NCI-H82 treated with DMSO at 0.1 percent for 48 hours (cell line): Measurements from ENCODE around the gene NUDT17.

Experiments
- DNase-seq: peaks from one replicate; lab custom pipeline; 2025; ENCODE audit not compliant: unreplicated experiment; lab: John Stamatoyannopoulos, UW

Gene NUDT17

GRCh38 chr1:145846201-145846612 is 777 bp downstream of the NUDT17 start:
- no peak for DNase-seq

GRCh38 chr1:145847827-145848226 is 2.4 kb downstream of the NUDT17 start:
- no peak for DNase-seq

GRCh38 chr1:145849356-145850160 is 4.1 kb downstream of the NUDT17 start:
- DNase-seq: no peak

- no peak for DNase-seq
These were observed 10.1 kb downstream of the NUDT17 start for GRCh38 chr1:145855426-145855948.

GRCh38 chr1:145857170-145857569 is 11.7 kb downstream of the NUDT17 start:
- no peak for DNase-seq

- peak; percentile 87 for DNase-seq
These were observed 12.9 kb downstream of the NUDT17 start for GRCh38 chr1:145858238-145858900.

GRCh38 chr1:145858901-145859490 is 13.6 kb downstream of the NUDT17 start, which contains the start of gene PIAS3:
TSS of gene PIAS3 (minus strand) at chr1:145859081. CDS start at chr1:145858990, 91 bp downstream.
- DNase-seq: peak; percentile 87

- peak; percentile 84 for DNase-seq
These were observed 14.1 kb downstream of the NUDT17 start for GRCh38 chr1:145859491-145860023.

- no peak for DNase-seq
These were observed 18.0 kb downstream of the NUDT17 start for GRCh38 chr1:145863282-145864018.

- DNase-seq: no peak
These were observed 22.8 kb downstream of the NUDT17 start for GRCh38 chr1:145868232-145868631.

- DNase-seq: no peak
These were observed 26.8 kb downstream of the NUDT17 start for GRCh38 chr1:145871994-145872924.

GRCh38 chr1:145874646-145875045 is 29.2 kb downstream of the NUDT17 start:
- DNase-seq: no peak

- no peak for DNase-seq
These were observed 32.6 kb downstream of the NUDT17 start for GRCh38 chr1:145877923-145878486.

GRCh38 chr1:145878724-145879123 is 33.3 kb downstream of the NUDT17 start:
- DNase-seq: no peak

- DNase-seq: no peak
These were observed 34.3 kb downstream of the NUDT17 start for GRCh38 chr1:145879775-145880174.

- DNase-seq: no peak
These were observed 39.2 kb downstream of the NUDT17 start for GRCh38 chr1:145884675-145885074.

- DNase-seq: peak; percentile 71
These were observed 40.4 kb downstream of the NUDT17 start, which contains the start of gene ANKRD35 for GRCh38 chr1:145885738-145886287. TSS of gene ANKRD35 (minus strand) at chr1:145885866. CDS start at chr1:145885758, 108 bp downstream.

- DNase-seq: no peak
These were observed 41.0 kb downstream of the NUDT17 start for GRCh38 chr1:145886390-145886789.

GRCh38 chr1:145886816-145887215 is 41.4 kb downstream of the NUDT17 start:
- no peak for DNase-seq
